ENCODE data around the gene LYL1. TPM values are rescaled to one million over a fixed set of nuclear protein-coding genes. Genes with fewer than 3 reads are reported as not detected.

LYL1 gene
- total RNA-seq, 3 donors from 2014 or later (not counting 1 experiment from before 2014, with no cell fraction given), result 2.0 to 7.7 (median 6.7) TPM

DNA sequence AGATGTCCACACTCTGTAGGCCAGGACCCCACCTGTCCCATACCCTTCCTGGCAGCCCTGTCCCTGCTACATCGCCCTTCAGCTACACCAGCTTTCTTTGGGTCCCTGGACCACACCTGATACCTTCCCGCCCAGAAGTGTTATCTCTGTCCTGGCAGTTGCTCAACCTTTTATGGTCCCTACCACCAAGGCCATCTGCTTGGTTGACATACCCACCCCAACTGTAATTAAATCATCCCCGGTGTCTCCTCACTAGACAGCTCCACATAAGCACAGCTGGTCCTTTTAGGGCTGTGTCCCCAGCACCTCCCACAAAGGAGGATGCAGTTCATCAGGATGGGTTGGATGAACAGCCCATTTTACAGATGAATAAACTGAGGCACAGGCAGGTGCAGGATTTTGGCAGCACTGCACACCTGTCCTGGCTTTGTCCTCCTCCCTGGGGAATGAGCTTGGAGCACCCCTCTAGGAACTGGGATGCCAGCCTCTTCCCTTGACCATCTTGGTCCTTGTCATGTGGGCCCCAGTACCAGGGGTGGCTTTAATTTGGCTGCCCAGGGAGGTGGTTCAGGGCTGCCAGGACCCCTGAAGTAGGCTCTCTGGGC is 28.3 kb upstream of the LYL1 start:
- H3K4me3 Mint-ChIP-seq, result no peak overlapping the region
- no peak overlapping the region for H3K27ac ChIP-seq (ENCODE audit: low read length)
- ATAC-seq (no peak), DNase-seq (no peak)
- H3K36me3 ChIP-seq (ENCODE audit: control insufficient read depth, insufficient read depth, low read length), result peaks cover 11% of the 10 kb centered on the region
- H3K9me3 Mint-ChIP-seq, result no peaks in the 10 kb centered on the region
- TF ChIP-seq, protein P1, sequence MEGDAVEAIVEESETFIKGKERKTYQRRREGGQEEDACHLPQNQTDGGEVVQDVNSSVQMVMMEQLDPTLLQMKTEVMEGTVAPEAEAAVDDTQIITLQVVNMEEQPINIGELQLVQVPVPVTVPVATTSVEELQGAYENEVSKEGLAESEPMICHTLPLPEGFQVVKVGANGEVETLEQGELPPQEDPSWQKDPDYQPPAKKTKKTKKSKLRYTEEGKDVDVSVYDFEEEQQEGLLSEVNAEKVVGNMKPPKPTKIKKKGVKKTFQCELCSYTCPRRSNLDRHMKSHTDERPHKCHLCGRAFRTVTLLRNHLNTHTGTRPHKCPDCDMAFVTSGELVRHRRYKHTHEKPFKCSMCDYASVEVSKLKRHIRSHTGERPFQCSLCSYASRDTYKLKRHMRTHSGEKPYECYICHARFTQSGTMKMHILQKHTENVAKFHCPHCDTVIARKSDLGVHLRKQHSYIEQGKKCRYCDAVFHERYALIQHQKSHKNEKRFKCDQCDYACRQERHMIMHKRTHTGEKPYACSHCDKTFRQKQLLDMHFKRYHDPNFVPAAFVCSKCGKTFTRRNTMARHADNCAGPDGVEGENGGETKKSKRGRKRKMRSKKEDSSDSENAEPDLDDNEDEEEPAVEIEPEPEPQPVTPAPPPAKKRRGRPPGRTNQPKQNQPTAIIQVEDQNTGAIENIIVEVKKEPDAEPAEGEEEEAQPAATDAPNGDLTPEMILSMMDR (IDR thresholded peaks at IDR 0.05), result no peak
- peaks cover 29% of the 10 kb centered on the region in 2 donors for H3K4me1 Mint-ChIP-seq
- H3K4me3 ChIP-seq (ENCODE audit: low read length), result no peak overlapping the region
- 96% methylated on average over 3 of the region's 3 CpGs for WGBS (ENCODE audit: insufficient coverage)
- intact Hi-C loops (cut with micrococcal nuclease), result no loop called here
- peaks cover 20% of the 10 kb centered on the region for H3K4me1 ChIP-seq (ENCODE audit: control insufficient read depth, insufficient read depth, low read length)
- H3K27me3 ChIP-seq (ENCODE audit: control insufficient read depth, insufficient read depth, low read length), result no peaks in the 10 kb centered on the region
- H3K27ac Mint-ChIP-seq, result no peak overlapping the region
- H3K27me3 Mint-ChIP-seq (ENCODE audit: low read depth in 2 of 2), result no peaks in the 10 kb centered on the region
- no peaks in the 10 kb centered on the region for H3K9me3 ChIP-seq (ENCODE audit: control insufficient read depth, insufficient read depth, low read length)
- H3K36me3 Mint-ChIP-seq, result no peaks in the 10 kb centered on the region

DNA sequence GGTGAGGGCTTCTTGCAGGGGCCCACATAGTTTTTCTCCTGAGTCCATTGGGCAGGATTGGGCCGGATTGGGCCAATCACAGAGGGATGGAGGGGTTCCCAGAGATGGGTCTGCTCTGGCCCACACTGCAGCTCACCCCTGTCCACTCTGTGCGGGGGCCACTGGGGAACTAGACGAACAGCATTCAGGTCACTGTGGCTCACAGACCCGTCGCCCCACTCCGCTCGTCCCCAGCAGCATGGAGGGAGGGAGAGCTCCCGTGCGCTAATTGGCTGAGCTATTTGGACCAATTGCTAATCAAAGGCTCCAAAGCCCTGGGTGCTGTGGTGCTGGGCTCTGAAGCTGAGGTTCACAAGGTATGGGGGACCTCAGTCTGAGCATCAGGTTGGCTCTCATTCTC is 26.7 kb upstream of the LYL1 start:
- no peak overlapping the region for H3K27ac ChIP-seq (ENCODE audit: low read length)
- no peaks in the 10 kb centered on the region for H3K9me3 Mint-ChIP-seq
- no peaks in the 10 kb centered on the region for H3K27me3 ChIP-seq (ENCODE audit: control insufficient read depth, insufficient read depth, low read length)
- intact Hi-C loops (cut with micrococcal nuclease), result no loop called here
- DNase-seq (no peak), ATAC-seq (no peak)
- H3K36me3 Mint-ChIP-seq, result no peaks in the 10 kb centered on the region
- H3K4me1 Mint-ChIP-seq, result peaks cover 29% of the 10 kb centered on the region in 2 donors
- H3K4me3 Mint-ChIP-seq, result no peak overlapping the region
- no peaks in the 10 kb centered on the region for H3K9me3 ChIP-seq (ENCODE audit: control insufficient read depth, insufficient read depth, low read length)
- peaks cover 5% of the 10 kb centered on the region for H3K36me3 ChIP-seq (ENCODE audit: control insufficient read depth, insufficient read depth, low read length)
- no peak overlapping the region for H3K4me3 ChIP-seq (ENCODE audit: low read length)
- WGBS (ENCODE audit: insufficient coverage), result 97% methylated on average over 9 of the region's 9 CpGs
- H3K27ac Mint-ChIP-seq, result no peak overlapping the region
- peaks cover 20% of the 10 kb centered on the region for H3K4me1 ChIP-seq (ENCODE audit: control insufficient read depth, insufficient read depth, low read length)
- TF ChIP-seq, protein P1 (IDR thresholded peaks at IDR 0.05), result no peak
- no peaks in the 10 kb centered on the region for H3K27me3 Mint-ChIP-seq (ENCODE audit: low read depth in 2 of 2)

DNA sequence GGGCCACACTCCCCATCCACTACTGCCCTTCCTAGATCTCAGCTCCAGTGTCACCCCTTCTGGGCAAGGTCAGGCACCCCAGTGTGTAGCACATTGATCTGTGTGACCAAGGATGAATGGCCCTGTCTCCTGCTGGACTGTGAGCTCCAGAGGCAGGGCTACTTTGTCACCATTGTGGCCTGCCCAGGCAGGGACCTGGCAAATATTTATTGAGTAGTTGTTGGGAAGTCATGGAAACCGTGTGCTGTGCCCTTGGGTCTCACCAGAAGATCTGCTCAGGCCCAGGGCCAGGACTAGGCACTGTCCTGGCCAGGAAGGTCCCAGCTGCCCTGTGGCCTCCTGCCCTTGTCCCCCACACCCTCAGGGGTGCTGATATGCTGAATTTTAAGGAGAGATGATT is 25.9 kb upstream of the LYL1 start:
- Histone ChIP-seq H3K9me3 (ENCODE audit: control insufficient read depth, insufficient read depth, low read length) (no peaks in the 10 kb centered on the region), H3K36me3 (ENCODE audit: control insufficient read depth, insufficient read depth, low read length) (peaks cover 5% of the 10 kb centered on the region), H3K27me3 (ENCODE audit: control insufficient read depth, insufficient read depth, low read length) (no peaks in the 10 kb centered on the region), H3K4me3 (ENCODE audit: low read length) (no peak overlapping the region), H3K27ac (ENCODE audit: low read length) (no peak overlapping the region), H3K4me1 (ENCODE audit: control insufficient read depth, insufficient read depth, low read length) (peaks cover 20% of the 10 kb centered on the region)
- intact Hi-C loops (cut with micrococcal nuclease), result no loop called here
- no peak for ATAC-seq
- TF ChIP-seq, protein P1 (IDR thresholded peaks at IDR 0.05), result no peak
- DNase-seq, result no peak
- Mint-ChIP-seq H3K36me3 (no peaks in the 10 kb centered on the region), H3K4me3 (no peak overlapping the region), H3K27ac (peak overlapping the region in 1 of 2 donors; percentile 33), H3K9me3 (no peaks in the 10 kb centered on the region), H3K27me3 (ENCODE audit: low read depth in 2 of 2) (no peaks in the 10 kb centered on the region), H3K4me1 (peaks cover 27 to 31% of the 10 kb centered on the region in 2 donors)
- WGBS (ENCODE audit: insufficient coverage), result 91% methylated on average over 1 of the region's 1 CpG
